Neuron (in vitro differentiated cells): ENCODE measurements around the gene CHAT.

Experiments used
- H2AFZ ChIP-seq: one replicate; pipeline ENCODE4 v1.6.1; 2013; ENCODE audit warnings: low read depth, mild to moderate bottlenecking, inconsistent platforms, low read length, moderate library complexity
- H3K27me3 ChIP-seq: one replicate; pipeline ENCODE4 v1.6.1; 2013; ENCODE audit warnings: low read length; ENCODE audit not compliant: insufficient read depth
- H3K36me3 ChIP-seq: one replicate; pipeline ENCODE4 v1.6.1; 2013; ENCODE audit warnings: low read length; ENCODE audit not compliant: insufficient read depth
- H3K4me1 ChIP-seq: one replicate; pipeline ENCODE4 v1.6.1; 2013; ENCODE audit warnings: low read length; ENCODE audit not compliant: insufficient read depth
- H3K4me3 ChIP-seq: 2 replicates; pipeline ENCODE4 v1.5.1; 2013; ENCODE audit warnings: mild to moderate bottlenecking, low read length, moderate library complexity
- H3K9me3 ChIP-seq: one replicate; pipeline ENCODE4 v1.6.1; 2013; ENCODE audit warnings: low read length

Gene CHAT

DNA sequence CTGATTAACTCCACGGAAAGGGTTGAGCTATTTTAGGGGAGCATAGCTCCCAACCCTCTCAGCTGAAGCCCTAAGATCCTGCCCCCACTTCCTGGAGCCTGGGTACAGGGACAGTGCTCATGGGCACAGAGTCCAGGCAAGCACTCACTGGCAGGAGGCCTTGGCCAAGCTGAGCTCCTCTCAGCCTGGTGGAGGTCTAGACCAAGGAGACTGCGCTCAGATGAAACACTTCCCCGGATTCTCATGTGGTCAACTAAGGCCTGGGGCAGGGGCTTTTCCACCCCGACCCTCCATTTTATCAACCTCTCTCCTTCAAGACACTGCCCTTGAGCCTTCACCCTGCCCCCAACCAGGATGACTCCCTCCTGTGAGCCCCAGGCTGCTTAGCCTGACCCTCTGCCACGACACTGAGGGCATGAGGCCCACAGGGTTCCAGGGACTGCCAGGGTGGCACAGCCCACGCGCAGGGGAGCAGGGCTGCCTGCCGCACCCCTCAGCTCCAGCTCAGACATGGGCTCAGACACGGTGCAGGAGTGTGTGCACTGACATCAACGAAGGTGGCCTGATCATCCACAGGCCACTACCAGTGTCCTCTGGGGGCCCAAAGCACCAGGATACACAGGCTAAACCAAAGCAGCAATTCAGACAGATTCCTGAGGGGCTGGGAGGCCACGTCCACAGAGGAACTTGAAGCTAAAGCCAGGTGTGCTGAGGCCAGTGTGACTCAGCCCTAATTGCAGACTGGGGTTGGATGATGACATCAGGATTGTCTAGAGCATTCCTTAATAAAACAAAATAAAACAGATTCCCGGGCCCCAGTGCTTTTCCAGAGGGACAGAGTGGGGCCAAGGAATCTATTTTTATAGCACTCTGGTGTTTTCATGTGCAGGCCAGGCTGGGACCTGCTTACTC, 18.8 kb downstream of the CHAT start:
- no peaks in the 10 kb centered on the region for H3K36me3 ChIP-seq
- H3K9me3 ChIP-seq, result no peaks in the 10 kb centered on the region
- H3K4me1 ChIP-seq, result no peaks in the 10 kb centered on the region
- H2AFZ ChIP-seq, result no peak overlapping the region
- H3K27me3 ChIP-seq, result peaks cover 11% of the 10 kb centered on the region
- H3K4me3 ChIP-seq, result no peak overlapping the region

- Histone ChIP-seq H3K27me3 (peaks cover 11% of the 10 kb centered on the region), H3K4me3 (no peak overlapping the region), H3K4me1 (no peaks in the 10 kb centered on the region), H2AFZ (no peak overlapping the region), H3K9me3 (no peaks in the 10 kb centered on the region), H3K36me3 (no peaks in the 10 kb centered on the region)
These were observed 19.7 kb downstream of the CHAT start for GRCh38 chr10:49633327-49634068.

- no peaks in the 10 kb centered on the region for H3K36me3 ChIP-seq
- peaks cover 11% of the 10 kb centered on the region for H3K27me3 ChIP-seq
- H3K4me3 ChIP-seq, result no peak overlapping the region
- no peaks in the 10 kb centered on the region for H3K9me3 ChIP-seq
- no peaks in the 10 kb centered on the region for H3K4me1 ChIP-seq
- no peak overlapping the region for H2AFZ ChIP-seq
These were observed 20.3 kb downstream of the CHAT start for GRCh38 chr10:49634069-49634660.

DNA sequence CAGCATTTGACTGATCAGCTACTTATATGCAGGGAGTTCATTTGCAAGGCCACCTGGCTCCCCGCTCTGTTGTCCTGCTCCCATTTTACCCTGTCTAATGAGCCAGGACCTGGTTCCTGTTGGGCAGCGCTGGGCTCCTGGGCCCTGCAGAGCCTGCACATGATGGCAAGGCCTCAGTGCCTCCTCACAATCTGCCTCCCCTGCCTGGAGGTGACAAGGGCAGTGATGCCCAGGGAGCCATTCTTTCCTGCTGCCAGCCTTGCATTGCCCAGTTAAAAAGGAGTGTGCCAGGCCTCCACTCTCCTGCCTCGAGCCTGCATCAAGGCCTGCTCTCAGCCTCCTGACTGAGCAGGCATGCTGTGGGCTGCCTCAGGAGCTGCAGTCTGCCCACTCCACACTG, 28.5 kb downstream of the CHAT start:
- H2AFZ ChIP-seq, result no peak overlapping the region
- no peaks in the 10 kb centered on the region for H3K4me1 ChIP-seq
- H3K27me3 ChIP-seq, result peaks cover 5% of the 10 kb centered on the region
- no peaks in the 10 kb centered on the region for H3K36me3 ChIP-seq
- no peaks in the 10 kb centered on the region for H3K9me3 ChIP-seq
- no peak overlapping the region for H3K4me3 ChIP-seq

GRCh38 chr10:49643241-49644034, 29.6 kb downstream of the CHAT start:
- no peaks in the 10 kb centered on the region for H3K9me3 ChIP-seq
- H3K27me3 ChIP-seq, result peaks cover 11% of the 10 kb centered on the region
- H3K4me3 ChIP-seq, result no peak overlapping the region

DNA sequence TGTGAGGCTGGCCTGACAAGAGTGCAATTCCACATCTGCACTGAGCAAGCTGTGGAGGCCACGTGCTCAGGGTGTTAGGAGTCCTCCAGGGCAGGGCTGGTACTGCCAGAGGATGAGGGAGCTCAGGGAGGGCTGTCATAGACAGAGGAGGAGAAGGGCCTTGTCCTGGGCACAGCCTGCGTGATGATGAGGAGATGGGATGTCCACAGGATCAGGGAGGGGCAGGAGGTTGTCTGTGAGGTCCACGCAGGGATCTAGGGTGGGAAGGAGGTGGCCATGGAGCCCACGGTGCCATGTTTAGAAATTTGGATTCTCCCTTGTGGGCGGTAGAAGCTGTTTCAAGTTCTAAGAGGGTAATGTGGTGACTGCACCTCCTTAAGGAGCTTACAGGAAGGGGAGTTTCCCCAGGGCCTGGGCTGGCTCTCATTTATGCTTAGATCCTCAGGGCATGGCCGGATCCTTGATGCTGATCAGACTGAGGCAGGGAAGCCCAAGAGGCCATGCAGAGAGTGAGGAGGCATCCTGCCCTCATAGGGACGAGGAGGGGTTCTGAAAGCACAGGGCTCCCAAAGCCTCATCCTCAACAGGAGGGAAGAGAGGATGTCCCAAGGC, 30.3 kb downstream of the CHAT start:
- H3K4me1 ChIP-seq, result no peaks in the 10 kb centered on the region
- no peak overlapping the region for H3K4me3 ChIP-seq
- no peak overlapping the region for H2AFZ ChIP-seq
- H3K27me3 ChIP-seq, result peaks cover 15% of the 10 kb centered on the region
- H3K9me3 ChIP-seq, result no peaks in the 10 kb centered on the region
- no peaks in the 10 kb centered on the region for H3K36me3 ChIP-seq

More at GRCh38 chr10:49643241-49644034, 29.6 kb downstream of the CHAT start:
- H3K4me1 ChIP-seq, result no peaks in the 10 kb centered on the region
- H2AFZ ChIP-seq, result no peak overlapping the region
- no peaks in the 10 kb centered on the region for H3K36me3 ChIP-seq

DNA sequence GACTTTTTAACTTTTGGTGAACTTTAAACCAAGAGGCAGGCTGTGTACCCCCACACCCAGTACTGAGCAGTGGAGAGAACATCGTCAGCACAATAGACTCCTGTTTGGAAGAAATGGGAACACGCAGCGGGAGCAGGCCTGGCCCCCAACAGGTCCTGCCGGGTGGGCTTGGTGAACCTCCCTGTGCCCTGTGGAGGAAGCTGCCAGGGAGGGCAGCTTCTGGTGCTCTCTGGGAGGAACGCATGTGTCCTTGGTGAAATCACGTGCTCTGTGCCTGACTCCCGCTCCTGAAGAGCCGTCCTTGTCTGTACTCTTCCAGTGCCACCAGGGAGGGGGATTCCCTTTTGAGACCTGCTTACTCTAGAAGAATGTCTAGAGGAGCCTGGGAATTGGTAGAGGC, 31.6 kb downstream of the CHAT start:
- no peak overlapping the region for H3K4me3 ChIP-seq
- H2AFZ ChIP-seq, result no peak overlapping the region
- H3K27me3 ChIP-seq, result peaks cover 15% of the 10 kb centered on the region
- no peaks in the 10 kb centered on the region for H3K9me3 ChIP-seq
- H3K36me3 ChIP-seq, result no peaks in the 10 kb centered on the region
- H3K4me1 ChIP-seq, result no peaks in the 10 kb centered on the region

DNA sequence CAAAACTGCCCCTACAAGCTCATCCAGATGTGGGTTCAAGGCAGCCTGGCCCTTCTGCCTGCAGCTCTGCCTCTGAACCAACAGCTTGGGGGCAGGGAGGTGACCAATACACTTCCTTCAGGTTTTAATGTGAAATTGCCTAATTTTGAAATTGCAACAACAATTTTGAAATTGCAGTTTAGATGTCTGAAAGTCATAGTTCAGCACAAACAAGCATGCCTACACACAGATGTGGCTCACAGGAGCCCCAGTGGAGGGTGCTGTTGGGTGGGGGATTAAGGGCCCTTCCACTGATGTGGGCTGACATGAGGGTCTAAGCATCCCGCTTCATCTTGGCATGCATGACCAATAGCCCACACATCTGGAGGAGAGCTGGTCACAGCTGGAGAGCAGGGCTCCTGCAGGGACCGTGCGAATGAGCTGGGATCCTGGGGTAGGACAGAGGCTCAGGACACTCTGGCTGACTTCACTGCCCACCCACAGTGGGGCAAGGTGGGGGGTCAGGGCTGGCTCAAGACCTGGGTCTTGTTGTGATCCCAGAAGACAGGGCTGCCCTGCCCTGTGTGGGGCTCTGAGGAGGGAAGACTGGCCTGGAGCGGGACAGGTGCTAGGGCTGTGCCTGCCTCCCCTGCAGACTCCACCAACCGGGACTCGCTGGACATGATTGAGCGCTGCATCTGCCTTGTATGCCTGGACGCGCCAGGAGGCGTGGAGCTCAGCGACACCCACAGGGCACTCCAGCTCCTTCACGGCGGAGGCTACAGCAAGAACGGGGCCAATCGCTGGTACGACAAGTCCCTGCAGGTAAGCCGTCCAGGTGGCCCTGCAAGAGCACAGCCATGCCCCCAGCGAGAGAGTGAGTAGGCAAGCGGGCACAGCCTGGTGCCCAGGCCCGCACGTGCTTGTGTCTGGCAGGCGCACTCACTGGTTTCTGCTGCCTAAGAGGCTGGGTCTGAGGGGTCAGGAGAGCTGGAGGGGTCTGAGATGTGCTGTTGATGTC, 32.3 kb downstream of the CHAT start:
- H3K4me3 ChIP-seq, result no peak overlapping the region
- peaks cover 17% of the 10 kb centered on the region for H3K27me3 ChIP-seq
- no peaks in the 10 kb centered on the region for H3K36me3 ChIP-seq
- H3K4me1 ChIP-seq, result no peaks in the 10 kb centered on the region
- no peaks in the 10 kb centered on the region for H3K9me3 ChIP-seq
- H2AFZ ChIP-seq, result no peak overlapping the region

- Histone ChIP-seq H3K4me3 (no peak overlapping the region), H3K9me3 (no peaks in the 10 kb centered on the region), H3K36me3 (no peaks in the 10 kb centered on the region), H3K27me3 (peaks cover 13% of the 10 kb centered on the region), H2AFZ (no peak overlapping the region), H3K4me1 (no peaks in the 10 kb centered on the region)
These were observed 33.7 kb downstream of the CHAT start for GRCh38 chr10:49647554-49647953.

DNA sequence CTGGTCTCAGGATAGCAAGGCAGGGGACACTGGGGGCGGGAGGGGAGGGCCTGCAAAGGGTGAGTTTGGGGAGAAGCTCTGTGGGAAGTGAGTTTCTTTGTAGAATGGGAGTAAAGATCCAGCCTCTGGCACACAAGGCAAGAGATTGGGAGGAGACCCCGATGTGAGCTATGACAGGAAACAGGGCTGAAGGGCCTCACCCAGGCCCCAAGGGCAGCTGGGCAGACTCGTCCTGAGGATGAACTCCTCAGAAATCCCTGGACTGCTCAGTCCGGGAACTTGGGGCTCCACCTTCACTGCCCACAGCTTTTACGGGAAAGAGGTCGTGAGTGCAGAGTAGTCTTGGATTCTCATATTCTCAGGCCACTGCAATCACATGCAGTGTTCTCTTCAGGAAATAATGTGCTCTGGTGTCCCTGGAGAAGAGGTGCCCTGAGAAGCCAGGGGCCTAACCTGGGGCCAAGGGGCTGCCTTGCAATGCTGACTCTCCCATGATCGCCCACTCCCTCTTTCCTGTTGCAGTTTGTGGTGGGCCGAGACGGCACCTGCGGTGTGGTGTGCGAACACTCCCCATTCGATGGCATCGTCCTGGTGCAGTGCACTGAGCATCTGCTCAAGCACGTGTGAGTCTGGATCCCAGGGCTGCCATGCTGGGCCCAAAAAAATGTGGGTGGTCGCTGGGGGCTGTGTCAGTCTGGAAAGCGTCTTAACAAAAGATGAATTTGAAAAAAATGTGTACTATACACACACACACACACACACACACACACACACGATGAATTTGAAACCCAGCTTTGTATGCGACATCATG, 34.4 kb downstream of the CHAT start:
- peaks cover 13% of the 10 kb centered on the region for H3K27me3 ChIP-seq
- no peak overlapping the region for H2AFZ ChIP-seq
- no peaks in the 10 kb centered on the region for H3K9me3 ChIP-seq
- H3K36me3 ChIP-seq, result no peaks in the 10 kb centered on the region
- no peaks in the 10 kb centered on the region for H3K4me1 ChIP-seq
- H3K4me3 ChIP-seq, result no peak overlapping the region

- Histone ChIP-seq H2AFZ (no peak overlapping the region), H3K27me3 (peaks cover 13% of the 10 kb centered on the region), H3K9me3 (no peaks in the 10 kb centered on the region), H3K36me3 (no peaks in the 10 kb centered on the region), H3K4me1 (no peaks in the 10 kb centered on the region), H3K4me3 (no peak overlapping the region)
These were observed 35.5 kb downstream of the CHAT start for GRCh38 chr10:49649294-49649693.
